AG09309 (cell line): ENCODE measurements around the gene NR2F1.
"Not testable (repeated sequence)": the region's sequence is repeated elsewhere in the genome, so short reads cannot be mapped to it uniquely, and the experiment has no call there.

ENCODE experiments used
- DNase-seq: peaks from one replicate; pipeline ENCODE4 v3.0.0-alpha.2; 2010; ENCODE audit warnings: low read depth
- H3K4me3 ChIP-seq: 2 replicates; pipeline ENCODE4 v1.5.1; 2011; ENCODE audit warnings: mild to moderate bottlenecking, low read depth, low read length, moderate library complexity; ENCODE audit not compliant: control insufficient read depth
- CTCF ChIP-seq: IDR thresholded peaks from 2 replicates; pipeline ENCODE4 v1.5.1; 2011; ENCODE audit warnings: mild to moderate bottlenecking, low read depth, low read length, inconsistent platforms; ENCODE audit not compliant: insufficient read depth, control insufficient read depth; ENCODE audit errors: missing control alignments

NR2F1 gene

GRCh38 chr5:93582677-93583438 lies at the start of gene NR2F1:
TSS of gene NR2F1 (plus strand) at chr5:93583222. CDS start at chr5:93585024, 1,802 bp downstream.
- no peak for TF ChIP-seq CTCF
- peak; percentile 99 for DNase-seq

GRCh38 chr5:93545872-93546271 lies 37.1 kb upstream of the NR2F1 start:
- DNase-seq = no peak
- no peak overlapping the region for H3K4me3 ChIP-seq
- no peak for TF ChIP-seq CTCF

More at GRCh38 chr5:93582677-93583438, at the start of gene NR2F1:
- peak within 1 kb of the TSS; percentile 68 for H3K4me3 ChIP-seq

- not testable (repeated sequence) for H3K4me3 ChIP-seq, DNase-seq
These were observed 33.4 kb upstream of the NR2F1 start for GRCh38 chr5:93549594-93549993.

GRCh38 chr5:93557021-93557604 lies 25.9 kb upstream of the NR2F1 start:
- no peak overlapping the region for H3K4me3 ChIP-seq
- no peak for TF ChIP-seq CTCF
- no peak for DNase-seq

- no peak for TF ChIP-seq CTCF
- no peak overlapping the region for H3K4me3 ChIP-seq
These were observed 16.9 kb upstream of the NR2F1 start for GRCh38 chr5:93566091-93566490.

GRCh38 chr5:93567424-93567823 lies 15.6 kb upstream of the NR2F1 start:
- no peak for DNase-seq
- TF ChIP-seq CTCF = no peak
- H3K4me3 ChIP-seq = no peak overlapping the region

More at GRCh38 chr5:93566091-93566490, 16.9 kb upstream of the NR2F1 start:
- no peak for DNase-seq
